ENCODE results near the gene DEGS2.

DNA sequence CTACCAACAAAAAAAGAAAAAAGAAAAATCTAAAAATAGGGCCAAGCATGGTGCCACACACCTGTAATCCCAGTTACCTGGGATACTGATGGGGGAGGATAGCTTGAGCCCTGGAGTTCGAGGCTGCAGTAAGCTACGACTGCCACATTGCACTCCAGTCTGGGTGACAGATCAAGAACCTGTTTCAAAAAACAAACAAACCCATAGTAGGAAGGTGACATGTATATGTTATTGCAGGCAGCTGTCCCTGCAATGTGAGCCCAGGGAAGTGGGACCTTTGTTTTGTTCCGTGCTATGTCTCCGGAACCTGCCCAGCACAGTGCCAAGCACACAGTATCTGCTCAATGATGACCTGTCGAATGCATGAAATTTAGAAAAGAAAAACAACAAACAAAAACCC lies 42.3 kb upstream of the DEGS2 start:
- TF ChIP-seq, protein P1, sequence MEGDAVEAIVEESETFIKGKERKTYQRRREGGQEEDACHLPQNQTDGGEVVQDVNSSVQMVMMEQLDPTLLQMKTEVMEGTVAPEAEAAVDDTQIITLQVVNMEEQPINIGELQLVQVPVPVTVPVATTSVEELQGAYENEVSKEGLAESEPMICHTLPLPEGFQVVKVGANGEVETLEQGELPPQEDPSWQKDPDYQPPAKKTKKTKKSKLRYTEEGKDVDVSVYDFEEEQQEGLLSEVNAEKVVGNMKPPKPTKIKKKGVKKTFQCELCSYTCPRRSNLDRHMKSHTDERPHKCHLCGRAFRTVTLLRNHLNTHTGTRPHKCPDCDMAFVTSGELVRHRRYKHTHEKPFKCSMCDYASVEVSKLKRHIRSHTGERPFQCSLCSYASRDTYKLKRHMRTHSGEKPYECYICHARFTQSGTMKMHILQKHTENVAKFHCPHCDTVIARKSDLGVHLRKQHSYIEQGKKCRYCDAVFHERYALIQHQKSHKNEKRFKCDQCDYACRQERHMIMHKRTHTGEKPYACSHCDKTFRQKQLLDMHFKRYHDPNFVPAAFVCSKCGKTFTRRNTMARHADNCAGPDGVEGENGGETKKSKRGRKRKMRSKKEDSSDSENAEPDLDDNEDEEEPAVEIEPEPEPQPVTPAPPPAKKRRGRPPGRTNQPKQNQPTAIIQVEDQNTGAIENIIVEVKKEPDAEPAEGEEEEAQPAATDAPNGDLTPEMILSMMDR (IDR thresholded peaks at IDR 0.05) = no peak
- TF ChIP-seq POLR2A (IDR thresholded peaks at IDR 0.05) = no peak
